NCI-H1048 (cell line): Measurements from ENCODE around the gene MINDY3.
"Not testable (repeated sequence)": the region's sequence is repeated elsewhere in the genome, so short reads cannot be mapped to it uniquely, and the experiment has no call there.

Experiments
- DNase-seq: peaks from one replicate; lab custom pipeline; 2025; lab: John Stamatoyannopoulos, UW

The MINDY3 gene

DNA sequence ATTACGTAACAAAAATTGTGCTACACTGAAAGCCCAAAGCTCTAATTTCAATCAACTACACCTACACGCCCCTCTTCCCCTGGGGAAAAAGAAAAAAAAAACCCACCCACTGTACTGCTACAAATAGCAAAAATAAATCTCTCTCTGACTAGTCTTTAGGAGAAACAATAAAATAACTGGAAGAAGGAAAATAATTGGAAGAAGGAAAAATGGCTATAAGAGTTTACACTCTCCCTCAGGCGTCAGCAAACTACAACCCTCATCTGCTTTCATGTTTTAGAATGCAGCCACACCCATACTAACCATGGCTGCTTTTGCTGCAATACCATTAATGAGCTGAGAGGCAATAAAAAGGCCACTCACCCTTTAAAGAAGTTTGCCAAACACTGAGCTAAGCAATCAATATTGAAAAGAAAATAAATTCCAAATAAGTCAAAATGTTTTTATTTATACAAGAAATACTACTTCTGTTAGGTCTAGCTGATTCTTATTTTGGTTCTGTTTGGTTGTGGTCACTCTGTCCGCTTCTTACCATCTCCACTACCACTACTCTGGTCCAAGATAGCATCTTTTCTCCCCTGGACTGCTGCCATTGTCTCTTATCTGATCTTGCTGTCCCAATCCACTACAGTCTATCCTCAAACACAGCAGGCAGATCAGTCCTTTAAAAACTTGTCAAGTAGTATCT lies 3.8 kb downstream of the MINDY3 start:
- no peak for DNase-seq

DNA sequence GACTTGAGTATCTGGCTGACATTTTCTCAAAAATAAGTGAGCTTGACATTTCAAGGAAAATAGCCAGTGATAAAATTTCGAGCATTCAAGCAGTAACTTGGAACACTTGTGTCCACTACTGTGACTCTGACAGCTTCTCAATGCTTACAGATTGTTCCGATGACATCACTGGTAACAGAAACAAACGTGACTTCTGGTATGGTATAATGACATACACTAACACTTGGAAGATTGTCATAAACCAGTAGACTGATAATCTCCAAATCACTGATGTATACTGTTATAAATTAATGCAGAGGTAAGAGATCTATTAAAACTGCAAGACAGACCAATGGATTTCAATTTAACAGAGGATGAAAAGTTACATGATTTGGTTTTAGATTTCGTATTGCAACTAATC lies 6.5 kb downstream of the MINDY3 start:
- DNase-seq, result no peak

DNA sequence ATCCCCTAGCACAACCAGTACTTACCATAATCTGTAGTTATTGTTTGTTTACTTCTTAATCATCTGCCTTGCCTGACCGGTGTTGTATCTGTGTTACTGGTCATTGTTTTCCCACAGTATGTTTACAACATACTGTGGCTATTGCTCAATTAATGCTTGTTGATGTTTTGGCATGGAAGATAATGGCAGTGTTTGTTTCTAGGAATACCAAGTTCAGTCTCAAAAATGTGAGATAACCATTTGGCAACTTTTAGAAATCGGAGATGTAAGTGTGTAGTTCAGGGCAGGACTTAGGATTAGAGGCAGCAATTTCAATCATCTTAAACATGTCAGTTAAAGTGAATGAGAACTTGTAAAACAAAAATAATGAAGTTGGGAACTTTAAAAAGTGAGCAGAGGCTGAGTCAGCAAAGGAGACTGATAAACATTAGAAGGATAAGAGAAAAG lies 8.2 kb downstream of the MINDY3 start:
- DNase-seq, result no peak

DNA sequence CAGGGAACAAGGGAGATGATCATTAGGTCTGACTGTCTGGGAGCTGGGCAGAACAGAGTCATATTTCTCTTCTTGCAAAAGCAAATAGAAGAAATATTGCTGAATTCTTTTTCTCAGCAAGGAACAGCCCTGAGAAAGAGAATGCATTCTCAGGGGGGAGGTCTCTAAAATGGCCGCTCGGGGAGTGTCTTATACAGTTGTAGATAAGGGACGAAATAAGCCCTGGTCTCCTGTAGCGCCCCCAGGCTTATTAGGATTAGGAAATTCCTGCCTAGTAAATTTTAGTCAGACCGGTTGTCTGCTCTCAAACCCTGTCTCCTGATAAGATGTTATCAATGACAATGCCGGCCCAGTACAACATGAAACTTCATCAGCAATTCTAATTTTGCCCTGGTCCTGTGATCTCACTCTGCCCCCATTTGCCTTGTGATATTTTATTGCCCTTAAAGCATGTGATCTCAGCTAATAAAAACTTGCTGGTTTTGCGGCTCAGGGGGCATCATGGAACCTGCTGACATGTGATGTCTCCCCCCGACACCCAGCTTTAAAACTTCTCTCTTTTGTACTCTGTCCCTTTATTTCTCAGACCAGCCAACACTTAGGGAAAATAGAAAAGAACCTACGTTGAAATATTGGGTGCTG lies 9.8 kb downstream of the MINDY3 start:
- not testable (repeated sequence) for DNase-seq

DNA sequence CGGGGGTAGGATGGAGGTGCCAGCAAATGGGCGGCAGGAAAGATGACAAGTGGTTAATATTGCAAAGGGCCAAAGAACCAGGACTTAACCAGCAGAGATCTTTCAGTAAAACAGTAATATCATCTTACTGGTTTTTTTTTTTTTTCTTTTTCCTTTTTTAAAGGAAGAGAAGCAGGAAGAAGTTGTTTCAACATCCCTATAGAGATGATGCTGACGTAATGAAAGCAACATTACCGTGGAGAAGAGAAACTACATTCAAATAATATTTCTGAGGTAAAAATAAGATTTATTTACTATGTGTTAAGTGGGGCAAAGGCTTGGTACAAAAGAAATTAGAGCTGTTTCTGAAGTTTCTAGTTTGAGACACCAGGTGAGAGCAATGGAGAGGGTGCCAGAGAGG lies 11.0 kb downstream of the MINDY3 start:
- DNase-seq, result no peak

DNA sequence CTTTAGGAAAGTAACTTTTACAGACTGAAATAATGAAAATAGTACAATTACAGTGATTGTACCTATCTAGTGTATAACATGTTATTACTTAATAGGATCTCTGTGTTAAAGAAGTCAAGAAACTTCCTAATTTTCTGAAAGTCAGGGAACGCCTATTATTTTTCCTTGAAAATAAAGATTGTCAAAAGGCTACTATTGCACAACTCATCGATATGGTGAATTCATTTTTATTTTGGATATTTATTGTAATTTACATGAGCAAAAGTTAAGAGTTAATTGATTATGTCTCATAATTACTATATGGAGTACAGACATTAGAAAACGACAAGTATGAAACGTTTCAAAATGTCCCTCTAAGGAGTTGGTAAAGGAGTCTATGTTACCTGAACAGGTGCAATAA lies 12.8 kb downstream of the MINDY3 start:
- DNase-seq, result no peak

DNA sequence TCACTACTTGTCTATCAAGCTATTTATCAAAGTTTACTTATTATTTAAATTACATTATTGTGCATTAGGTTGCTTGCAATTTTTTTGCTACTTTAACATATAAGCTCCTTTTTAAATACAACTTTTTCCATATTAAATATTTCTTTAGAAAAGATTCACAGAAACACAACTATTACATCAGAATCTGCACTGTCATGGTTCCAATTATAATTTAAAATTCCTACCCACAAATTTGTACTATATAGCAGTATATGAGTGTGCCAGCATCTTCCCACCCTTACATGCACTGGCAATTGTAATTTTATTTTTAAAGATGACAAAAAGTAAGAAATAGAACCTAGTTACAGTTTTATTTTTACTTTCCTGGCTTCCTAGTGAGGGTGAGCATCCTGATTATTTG lies 15.8 kb downstream of the MINDY3 start:
- no peak for DNase-seq

DNA sequence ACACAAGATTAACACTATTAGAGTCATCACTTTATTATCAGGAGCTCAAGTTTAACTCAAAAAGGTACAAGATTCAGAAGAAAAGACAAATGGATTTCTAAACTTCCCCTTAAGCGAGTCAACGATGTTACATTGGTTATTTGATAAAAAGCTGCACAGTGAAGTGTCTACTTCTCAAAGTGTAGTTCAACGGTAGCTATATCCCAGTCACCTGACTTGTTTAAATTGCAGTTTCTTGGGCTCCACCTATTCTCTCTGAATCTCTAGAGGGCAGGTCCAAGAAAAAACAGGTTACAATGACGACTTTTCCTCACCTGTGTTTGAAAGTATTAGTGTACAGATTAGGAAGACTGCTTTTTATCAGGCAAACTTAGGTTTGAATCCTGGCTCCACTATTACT lies 16.6 kb downstream of the MINDY3 start:
- no peak for DNase-seq

DNA sequence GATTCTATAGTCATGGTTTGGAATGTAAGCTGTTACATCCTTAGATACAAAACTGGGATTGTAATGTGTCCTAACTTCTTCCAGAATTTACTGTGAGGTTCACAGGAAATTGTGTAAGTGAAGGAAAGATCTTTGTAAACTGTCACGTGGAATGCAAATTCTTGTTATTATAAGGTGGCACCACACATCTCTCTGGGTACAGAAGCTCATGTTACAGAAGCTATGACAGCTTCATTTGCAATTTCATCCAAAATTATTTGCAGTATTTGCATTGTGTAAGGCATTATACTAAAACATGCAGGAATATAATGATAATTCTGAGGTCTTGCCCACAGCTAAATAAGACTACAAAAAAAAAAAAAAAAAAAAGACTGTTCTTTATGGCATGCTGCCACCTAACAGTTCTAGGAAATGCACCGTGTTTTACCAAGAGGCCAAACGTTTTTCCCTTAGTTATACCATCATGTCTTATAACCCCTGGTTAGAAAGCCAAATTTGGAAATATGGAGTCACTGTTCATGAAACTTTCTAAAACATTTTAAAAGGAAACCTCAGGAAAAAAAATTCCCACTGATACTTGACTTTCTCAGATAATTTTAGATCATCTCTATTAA lies 17.6 kb downstream of the MINDY3 start:
- peak; percentile 83 for DNase-seq

DNA sequence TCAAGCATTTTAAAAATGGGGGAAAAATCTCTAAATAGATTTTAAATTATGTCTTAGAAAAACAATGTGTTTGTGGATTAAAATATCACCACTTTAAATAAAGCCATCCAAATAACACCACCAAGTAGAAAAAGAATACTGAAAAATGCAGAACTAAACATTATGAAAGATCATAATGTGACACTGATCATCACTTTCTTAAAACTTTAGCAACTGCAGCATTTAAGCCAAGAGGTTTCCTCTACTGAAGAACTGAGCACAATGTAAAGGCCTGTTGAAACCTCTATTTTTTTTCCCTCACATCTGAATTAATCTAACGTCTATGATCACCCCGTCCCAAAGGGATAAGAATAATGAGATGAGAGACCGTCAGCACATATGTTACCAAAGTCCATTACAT lies 18.6 kb downstream of the MINDY3 start:
- no peak for DNase-seq

DNA sequence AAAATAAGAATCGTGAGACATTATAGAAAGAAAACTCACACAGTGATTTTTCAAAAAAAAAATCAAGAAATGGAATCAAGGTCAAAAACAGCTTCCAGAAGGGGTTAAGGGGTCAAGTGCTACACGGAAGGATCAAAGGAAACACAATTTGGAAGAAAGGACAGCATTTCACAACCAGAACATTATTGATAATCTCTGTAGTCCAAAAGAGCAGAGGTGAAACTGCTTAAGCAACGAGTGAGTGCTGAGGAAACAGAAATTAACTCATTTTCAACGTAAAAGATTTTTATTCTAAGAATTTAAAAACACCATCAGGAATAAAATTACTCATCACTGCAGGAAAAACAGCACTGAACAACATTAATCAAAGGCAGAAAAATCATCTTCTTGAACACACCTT lies 23.5 kb downstream of the MINDY3 start:
- no peak for DNase-seq

DNA sequence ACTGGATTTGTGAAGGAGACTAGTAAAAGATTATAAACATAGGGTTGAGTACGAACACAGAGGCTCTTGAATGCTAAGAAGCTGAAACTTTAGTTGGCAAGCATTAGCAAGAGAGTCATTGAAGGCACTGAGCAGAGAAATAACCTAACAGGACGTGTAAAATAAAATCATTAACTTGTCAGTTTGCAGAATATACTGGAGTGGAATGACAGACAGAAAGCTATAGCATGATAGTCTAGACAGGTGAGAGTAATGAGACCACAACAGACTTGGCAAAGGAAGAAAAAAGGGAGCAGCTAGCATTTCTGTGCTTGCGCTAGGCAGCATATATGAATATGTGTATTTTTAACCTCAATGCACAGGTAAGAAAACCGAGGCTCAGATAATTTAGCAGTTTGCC lies 30.8 kb downstream of the MINDY3 start:
- DNase-seq, result no peak

DNA sequence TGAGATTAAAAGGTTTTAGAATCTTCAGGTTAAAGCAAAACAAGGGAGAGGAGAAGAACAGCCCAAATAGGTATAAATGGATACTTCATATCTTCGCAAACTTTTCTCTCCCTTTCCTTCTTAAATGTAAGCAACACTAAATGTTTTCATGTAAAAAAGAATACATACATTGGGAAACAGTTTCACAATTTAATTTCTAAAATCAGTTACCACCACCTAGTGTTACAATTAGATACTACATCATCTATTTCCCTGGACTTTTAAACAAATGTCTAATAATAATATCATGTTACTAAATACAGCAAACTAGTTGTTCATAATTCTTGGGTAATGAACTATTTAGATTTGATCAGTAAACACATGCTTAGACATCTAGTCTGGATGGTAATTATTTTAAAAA lies 35.8 kb downstream of the MINDY3 start:
- peak; percentile 27 for DNase-seq

DNA sequence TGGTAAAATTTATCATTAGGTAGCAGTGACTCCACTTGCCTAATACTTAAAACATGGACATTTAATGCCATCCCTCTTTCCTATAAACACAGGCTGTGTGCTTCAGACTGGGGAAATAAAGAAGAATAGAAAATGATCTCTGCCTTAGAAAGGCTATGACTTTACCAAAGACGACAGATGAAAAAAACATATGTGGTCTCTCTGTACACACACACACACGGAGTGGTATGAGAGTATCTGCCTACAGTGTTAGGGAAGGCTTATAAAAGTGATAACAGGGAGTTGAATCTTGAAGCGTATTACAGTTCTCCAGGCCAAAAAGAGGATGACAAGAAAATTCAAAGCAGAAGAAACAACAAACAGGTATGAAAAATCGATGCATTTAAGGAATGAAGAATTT lies 38.2 kb downstream of the MINDY3 start:
- no peak for DNase-seq

DNA sequence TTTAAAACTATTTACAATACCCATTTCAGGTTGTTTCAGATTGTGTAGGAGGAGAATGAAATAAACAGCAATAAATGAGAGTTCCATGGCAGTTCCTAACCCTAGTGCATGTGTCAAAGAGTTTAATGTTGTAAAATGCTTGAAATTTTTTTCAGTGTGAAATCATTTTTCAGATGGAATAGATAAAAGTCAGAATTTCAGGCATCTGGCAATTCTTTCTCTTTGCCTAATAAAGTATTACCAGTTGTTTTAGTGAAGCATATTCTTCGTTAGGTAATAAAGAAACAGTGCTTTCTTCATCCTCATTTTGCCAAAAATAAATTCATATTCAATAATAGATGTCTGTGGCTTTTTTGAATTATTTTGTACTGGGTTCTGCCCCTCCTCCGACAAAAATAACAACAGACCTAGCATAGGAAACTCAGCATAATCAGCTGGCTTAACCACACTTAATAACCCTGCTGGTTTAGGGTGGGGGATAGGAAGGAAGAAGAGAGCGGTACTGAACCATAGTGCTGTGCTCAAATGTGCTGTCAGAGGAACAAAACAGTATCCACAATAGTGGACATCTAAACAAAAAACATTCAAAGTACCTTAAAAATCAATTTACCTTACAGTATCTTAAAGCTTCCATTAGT lies 39.1 kb downstream of the MINDY3 start:
- no peak for DNase-seq

DNA sequence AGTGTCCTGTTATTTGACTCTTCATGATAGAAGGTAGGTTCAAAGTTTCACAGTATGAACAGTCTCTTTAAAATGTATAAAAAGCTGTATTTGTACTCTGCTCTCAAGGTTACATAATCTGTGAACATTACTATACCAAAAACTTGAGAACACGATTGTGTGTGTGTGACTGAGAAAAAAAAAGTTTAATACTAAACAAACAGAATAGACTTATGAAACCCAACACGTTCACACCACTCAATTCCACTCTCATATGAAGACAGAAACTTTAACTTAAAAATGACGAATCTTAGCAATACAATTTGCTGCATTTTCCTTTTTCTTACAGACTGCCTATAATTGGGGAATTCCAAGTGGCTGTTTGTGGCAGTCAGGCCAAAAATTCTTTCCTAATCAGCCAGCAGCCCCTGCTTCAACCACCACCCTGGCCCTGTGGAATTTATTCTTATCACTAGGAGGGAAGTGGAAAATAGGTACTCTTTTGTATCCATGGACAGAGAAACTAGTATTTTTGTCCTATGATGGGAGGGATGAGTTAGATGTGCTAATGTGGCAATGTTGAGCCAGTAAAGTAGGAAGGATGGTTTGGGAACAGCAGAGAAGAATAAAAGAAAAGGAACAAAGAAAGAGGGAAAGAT lies 42.8 kb downstream of the MINDY3 start:
- no peak for DNase-seq

DNA sequence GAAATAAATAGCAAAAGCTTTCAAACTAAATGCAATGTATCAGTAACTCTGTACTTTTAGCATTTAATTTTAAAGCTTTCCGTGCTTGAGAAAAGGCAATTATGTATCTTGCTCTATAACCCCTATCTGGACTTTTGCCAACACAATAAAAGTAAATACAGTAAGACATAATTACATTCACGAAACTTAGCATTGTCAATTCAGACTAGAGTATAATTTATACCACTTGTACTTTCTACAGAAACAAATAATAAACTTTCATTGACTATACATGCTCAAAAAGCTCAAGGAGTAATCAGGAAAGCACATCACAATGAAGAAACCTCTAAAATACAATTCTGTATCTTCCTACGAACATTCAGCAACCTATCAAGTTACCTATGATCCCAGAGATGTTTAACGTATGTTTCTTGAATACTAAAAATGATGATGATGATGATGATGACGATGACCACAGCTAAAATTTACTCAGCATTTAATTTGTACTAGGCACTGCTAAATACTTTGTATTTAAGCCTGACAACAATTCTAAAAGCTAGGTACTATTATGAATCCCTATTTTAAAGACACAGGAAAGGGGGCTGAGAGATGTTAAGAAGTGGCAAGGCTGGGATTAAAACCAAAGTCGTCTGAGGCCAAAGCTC lies 44.9 kb downstream of the MINDY3 start:
- peak; percentile 51 for DNase-seq

DNA sequence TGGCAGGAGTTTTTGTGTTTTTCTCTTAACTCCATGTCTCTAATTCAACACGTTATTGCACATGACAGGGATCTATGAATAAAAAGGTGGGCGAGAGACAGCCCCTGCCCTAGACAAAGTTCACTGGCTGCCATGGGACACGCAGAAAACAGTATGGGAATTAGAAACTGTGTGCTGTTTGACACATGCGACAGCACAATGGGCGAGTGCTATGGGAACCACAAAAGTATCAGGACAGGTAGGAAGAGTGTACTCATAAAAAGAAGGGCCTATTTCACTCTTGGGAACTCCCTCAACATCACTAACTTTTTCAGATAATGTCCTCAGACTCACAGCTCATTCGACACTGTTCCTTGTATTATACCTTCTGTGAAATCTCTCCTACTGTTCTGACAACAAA lies 45.7 kb downstream of the MINDY3 start:
- DNase-seq, result no peak

DNA sequence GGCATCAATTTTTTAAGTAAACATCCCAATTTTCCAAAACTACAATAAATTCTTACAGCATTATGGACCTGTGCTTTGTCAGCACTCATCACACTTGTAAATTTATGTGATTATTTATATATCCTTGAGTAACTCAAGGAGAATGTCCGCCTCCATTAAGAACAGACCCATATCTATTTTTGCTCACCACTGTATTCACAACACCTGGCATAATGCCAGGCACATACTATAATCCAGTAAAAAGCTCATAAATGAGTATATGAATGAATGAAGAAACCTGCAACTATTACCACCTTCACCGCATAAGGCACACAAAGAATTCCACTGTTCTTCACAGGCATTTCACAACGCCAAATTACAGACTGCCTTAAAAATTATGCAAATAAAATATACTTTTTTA lies 46.9 kb downstream of the MINDY3 start:
- peak; percentile 93 for DNase-seq

DNA sequence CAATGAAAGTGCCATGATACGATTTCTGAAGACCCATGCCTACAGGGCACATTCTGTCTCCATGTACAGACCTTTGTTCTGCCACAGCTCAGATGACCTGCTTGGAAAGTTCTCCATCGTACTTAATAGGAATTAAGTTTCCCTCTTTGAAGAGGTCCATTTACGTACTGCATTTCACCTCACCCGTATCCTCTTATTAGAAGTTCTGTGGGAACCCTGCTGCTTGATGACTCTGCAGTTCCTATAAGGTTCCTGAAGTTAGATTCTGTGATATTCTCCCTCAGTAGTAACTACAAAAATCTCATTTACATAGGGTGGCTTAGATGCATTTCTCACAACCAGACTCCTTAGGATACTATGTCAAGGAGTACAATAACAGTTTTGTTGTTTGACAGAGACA lies 50.9 kb downstream of the MINDY3 start:
- DNase-seq, result no peak

DNA sequence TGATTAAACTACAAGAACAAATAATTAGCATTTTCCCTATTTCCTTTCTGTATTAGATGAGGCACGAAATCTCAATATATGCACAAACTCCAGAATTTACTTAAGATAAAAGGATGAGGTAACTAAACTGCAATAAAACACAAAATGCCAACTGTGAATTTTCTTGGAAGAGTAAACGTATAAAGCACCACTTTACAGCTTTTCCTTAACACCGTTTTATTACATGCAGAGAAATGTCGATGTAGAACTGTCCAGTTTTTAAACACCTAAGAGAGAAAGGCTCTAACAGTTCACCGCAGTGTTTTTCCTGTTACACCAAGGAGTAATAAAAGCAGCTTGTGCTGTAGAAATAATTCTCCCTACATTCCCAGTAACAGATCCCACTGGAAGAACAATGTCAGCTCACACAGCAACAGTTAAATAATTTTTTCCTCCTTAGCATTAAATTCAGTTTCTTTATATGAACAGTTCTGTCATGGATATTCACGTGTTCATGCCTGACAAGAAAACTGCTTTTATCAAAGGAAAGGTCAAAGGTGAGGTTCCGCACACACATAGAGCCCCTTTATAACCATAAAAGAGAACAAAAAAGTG lies 52.0 kb downstream of the MINDY3 start:
- DNase-seq, result no peak
